GM13976 (cell line): ENCODE results near the gene GLTP.

ENCODE experiments used
- DNase-seq: peaks from one replicate; pipeline ENCODE4 v3.0.0; 2012; ENCODE audit warnings: low spot score
- CTCF ChIP-seq: IDR thresholded peaks from 2 replicates; pipeline ENCODE4 v1.5.1; 2012; ENCODE audit warnings: borderline replicate concordance, mild to moderate bottlenecking; ENCODE audit not compliant: insufficient read depth; ENCODE audit errors: extremely low read depth, missing control alignments, control extremely low read depth
- in situ Hi-C: fragments of 300-500 bp; cut with MboI; formaldehyde crosslinking; loops from one replicate; pipeline ENCODE4 v1.12.0; 2022; ENCODE audit warnings: low sequenced_read_pairs, mixed read lengths, inconsistent platforms; ENCODE audit not compliant: unreplicated experiment

GLTP gene

GRCh38 chr12:109888179-109889020, 8.1 kb upstream of the GLTP start:
- DNase-seq = no peak
- in situ Hi-C loops = no loop called here
- no peak for TF ChIP-seq CTCF

GRCh38 chr12:109885616-109886015, 5.3 kb upstream of the GLTP start:
- TF ChIP-seq CTCF = no peak
- in situ Hi-C loops = no loop called here
- no peak for DNase-seq

- no peak for TF ChIP-seq CTCF
- no peak for DNase-seq
- in situ Hi-C loops = no loop called here
These were observed 3.1 kb upstream of the GLTP start for GRCh38 chr12:109883461-109883860.

GRCh38 chr12:109881752-109882151, 1.4 kb upstream of the GLTP start:
- no peak for TF ChIP-seq CTCF
- DNase-seq = no peak
- in situ Hi-C loops = no loop called here

GRCh38 chr12:109880938-109881337, 597 bp upstream of the GLTP start:
- in situ Hi-C loops = no loop called here
- TF ChIP-seq CTCF = no peak
- DNase-seq = no peak

- no peak for DNase-seq
- no peak for TF ChIP-seq CTCF
These were observed 844 bp downstream of the GLTP start for GRCh38 chr12:109879351-109880042.

GRCh38 chr12:109878749-109879148, 1.6 kb downstream of the GLTP start:
- TF ChIP-seq CTCF = no peak
- in situ Hi-C loops = no loop called here
- DNase-seq = no peak

More at GRCh38 chr12:109879351-109880042, 844 bp downstream of the GLTP start:
- in situ Hi-C loops = no loop called here
